Upper lobe of right lung (tissue), 1 donor: Measurements from ENCODE around the gene ABCA2. TPM values are rescaled to one million over a fixed set of nuclear protein-coding genes. Genes with fewer than 3 reads are reported as not detected.

ENCODE experiments used
- ATAC-seq: fragments of 200-7000 bp; cut with Tn5 transposase; one replicate; pipeline ENCODE4 v1.9.1; 2020; ENCODE audit warnings: mild to moderate bottlenecking, moderate library complexity
- DNase-seq: peaks from one replicate; pipeline ENCODE4 v3.0.0-alpha.2; 2020
- H3K27ac ChIP-seq: fragments of 200-600 bp; one replicate; pipeline ENCODE4 v1.8.0; 2022
- H3K27me3 ChIP-seq: fragments of 200-600 bp; one replicate; pipeline ENCODE4 v1.8.0; 2022; ENCODE audit warnings: mild to moderate bottlenecking
- H3K36me3 ChIP-seq: fragments of 200-600 bp; one replicate; pipeline ENCODE4 v1.8.0; 2022
- H3K4me1 ChIP-seq: fragments of 200-600 bp; one replicate; pipeline ENCODE4 v1.8.0; 2022
- H3K4me3 ChIP-seq: fragments of 200-600 bp; one replicate; pipeline ENCODE4 v1.8.0; 2022; ENCODE audit warnings: mild to moderate bottlenecking
- H3K9me3 ChIP-seq: fragments of 200-600 bp; one replicate; pipeline ENCODE4 v1.8.0; 2022
- intact Hi-C: fragments of 100-400 bp; cut with DNase I; formaldehyde crosslinking; loops from one replicate; pipeline ENCODE4 v1.11.0; 2022
- total RNA-seq: library from RNA; stranded (reverse); fragmentation: NEBNext Ultra II Directional; extraction: Animal tissue kit (Norgen Biotek cat#: 25700); gene quantifications from one replicate; pipeline ENCODE4 v1.2.1, GENCODE V29; 2021
- TF ChIP-seq, protein P1 (sequence below): fragments of 200-600 bp; IDR thresholded peaks from one replicate; pipeline ENCODE4 v1.8.0; 2022; ENCODE audit warnings: antibody characterized with exemption
- donor health status: DM: no; HTN: yes; CAD: no; lungs with severe emphysema.

ABCA2 gene
- total RNA-seq, 1 donor from 2014 or later: 44.3 TPM

DNA sequence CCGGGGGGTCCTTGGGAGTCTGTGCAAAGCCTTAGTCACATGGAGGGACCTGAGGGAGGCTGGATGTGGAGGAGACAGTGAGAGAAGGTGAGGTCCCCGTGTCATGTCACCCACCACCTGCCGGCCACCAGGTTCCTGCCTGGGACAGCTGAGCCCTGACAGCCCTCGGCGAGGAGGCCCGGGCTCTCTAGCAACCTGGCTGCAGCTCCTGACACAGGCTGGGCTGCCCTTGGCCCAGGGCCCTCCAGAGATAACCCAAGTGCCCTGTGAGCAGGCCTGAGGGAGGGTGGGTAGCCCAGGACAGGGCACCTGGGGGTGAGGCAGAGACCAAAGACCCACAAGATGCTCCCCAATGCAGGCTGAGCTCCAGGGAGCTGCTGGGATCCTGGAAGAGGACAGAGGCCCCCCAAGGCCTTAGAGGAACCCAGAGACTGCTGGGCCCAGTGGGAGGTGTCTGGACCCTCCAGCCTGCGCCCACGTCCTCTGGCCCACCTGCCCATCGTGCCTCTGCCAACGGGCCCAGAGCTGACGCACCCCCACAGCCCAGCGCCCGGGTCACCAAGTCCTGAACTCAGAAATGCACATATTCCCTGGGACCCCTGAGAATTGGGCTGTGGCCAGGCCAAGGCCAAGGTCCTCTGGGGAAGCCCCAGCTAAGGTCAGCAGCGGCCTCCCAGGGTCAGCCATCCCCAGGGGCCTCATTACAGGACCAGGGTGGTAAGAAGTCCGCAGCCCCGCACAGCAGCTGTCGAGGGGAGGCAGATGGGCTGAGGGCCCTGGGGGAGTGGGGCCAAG lies 59.5 kb downstream of the ABCA2 start:
- ATAC-seq (no peak), DNase-seq (no peak)
- Histone ChIP-seq H3K4me3 (no peak overlapping the region), H3K4me1 (peaks cover 15% of the 10 kb centered on the region), H3K27me3 (no peaks in the 10 kb centered on the region), H3K9me3 (no peaks in the 10 kb centered on the region), H3K27ac (no peak overlapping the region), H3K36me3 (no peaks in the 10 kb centered on the region)
- TF ChIP-seq, protein P1, sequence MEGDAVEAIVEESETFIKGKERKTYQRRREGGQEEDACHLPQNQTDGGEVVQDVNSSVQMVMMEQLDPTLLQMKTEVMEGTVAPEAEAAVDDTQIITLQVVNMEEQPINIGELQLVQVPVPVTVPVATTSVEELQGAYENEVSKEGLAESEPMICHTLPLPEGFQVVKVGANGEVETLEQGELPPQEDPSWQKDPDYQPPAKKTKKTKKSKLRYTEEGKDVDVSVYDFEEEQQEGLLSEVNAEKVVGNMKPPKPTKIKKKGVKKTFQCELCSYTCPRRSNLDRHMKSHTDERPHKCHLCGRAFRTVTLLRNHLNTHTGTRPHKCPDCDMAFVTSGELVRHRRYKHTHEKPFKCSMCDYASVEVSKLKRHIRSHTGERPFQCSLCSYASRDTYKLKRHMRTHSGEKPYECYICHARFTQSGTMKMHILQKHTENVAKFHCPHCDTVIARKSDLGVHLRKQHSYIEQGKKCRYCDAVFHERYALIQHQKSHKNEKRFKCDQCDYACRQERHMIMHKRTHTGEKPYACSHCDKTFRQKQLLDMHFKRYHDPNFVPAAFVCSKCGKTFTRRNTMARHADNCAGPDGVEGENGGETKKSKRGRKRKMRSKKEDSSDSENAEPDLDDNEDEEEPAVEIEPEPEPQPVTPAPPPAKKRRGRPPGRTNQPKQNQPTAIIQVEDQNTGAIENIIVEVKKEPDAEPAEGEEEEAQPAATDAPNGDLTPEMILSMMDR: no peak
- intact Hi-C loops: no loop called here

DNA sequence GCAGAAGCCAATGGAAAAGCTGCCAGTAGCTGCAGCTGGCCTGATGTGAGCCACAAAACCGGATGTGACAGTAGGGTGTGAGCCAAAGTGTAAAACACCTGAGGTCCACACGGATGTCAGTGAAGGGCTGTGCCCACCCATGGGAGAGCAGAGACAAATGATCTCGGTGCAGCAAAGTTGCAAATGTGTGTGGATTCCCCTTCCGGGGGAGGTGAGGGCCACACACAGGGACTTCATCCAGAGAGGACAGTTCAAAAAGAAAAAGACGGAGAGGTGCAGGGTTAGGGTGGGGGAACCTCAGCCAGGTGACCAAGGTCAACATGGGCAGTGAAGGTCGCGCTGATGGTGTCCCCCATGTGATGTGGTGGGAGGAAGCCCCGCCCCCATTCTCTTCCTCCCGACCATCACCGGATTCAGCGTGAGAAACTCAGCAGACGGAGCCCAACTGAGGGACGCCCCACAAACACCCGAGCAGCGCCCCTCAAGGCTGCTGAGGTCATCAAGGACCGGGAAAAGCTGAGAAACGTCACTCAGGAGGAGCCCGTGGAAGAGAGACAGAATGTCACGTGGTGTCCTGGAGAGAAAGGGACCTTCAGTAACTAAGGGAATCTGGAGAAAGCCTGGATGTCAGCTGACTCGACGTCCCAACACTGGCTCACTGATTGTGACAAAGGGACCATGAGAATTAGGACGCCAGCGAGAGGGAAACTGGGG lies 62.1 kb downstream of the ABCA2 start:
- no peaks in the 10 kb centered on the region for H3K9me3 ChIP-seq
- intact Hi-C loops: no loop called here
- H3K36me3 ChIP-seq: no peaks in the 10 kb centered on the region
- peaks cover 15% of the 10 kb centered on the region for H3K4me1 ChIP-seq
- H3K27ac ChIP-seq: no peak overlapping the region
- H3K27me3 ChIP-seq: no peaks in the 10 kb centered on the region
- H3K4me3 ChIP-seq: no peak overlapping the region
- DNase-seq: no peak
- TF ChIP-seq, protein P1: no peak
- no peak for ATAC-seq

DNA sequence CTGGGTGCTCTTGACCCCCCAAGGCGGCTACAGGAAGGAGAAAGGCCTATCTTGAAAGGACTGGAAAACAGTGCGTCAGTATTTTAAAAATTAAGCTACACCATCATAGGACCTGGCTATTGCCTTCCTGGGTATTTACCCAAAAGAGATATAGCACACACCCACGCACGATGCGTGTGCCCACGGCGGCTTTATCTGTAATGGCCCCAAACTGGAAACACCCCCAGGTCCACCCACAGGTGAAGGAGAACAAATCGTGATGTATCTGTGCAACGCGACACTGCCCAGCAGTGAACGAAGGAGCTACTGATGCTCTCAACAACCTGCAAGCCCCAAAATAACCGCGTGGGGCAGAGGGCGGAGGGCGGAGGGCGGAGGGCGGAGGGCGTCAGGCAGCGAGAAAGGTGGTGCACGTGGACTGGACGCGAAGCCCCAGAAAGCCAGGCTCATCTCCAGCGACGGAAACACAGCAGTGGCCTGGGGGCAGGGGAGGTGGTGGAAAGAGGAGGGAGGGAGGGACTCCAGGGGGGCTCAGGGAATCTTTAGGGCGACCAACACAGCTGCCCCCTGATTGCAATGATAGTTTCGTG lies 63.1 kb downstream of the ABCA2 start:
- no peaks in the 10 kb centered on the region for H3K27me3 ChIP-seq
- H3K4me3 ChIP-seq: no peak overlapping the region
- H3K27ac ChIP-seq: no peak overlapping the region
- DNase-seq: no peak
- TF ChIP-seq, protein P1: no peak
- H3K36me3 ChIP-seq: no peaks in the 10 kb centered on the region
- intact Hi-C loops: no loop called here
- H3K9me3 ChIP-seq: no peaks in the 10 kb centered on the region
- no peak for ATAC-seq
- H3K4me1 ChIP-seq: peaks cover 15% of the 10 kb centered on the region

DNA sequence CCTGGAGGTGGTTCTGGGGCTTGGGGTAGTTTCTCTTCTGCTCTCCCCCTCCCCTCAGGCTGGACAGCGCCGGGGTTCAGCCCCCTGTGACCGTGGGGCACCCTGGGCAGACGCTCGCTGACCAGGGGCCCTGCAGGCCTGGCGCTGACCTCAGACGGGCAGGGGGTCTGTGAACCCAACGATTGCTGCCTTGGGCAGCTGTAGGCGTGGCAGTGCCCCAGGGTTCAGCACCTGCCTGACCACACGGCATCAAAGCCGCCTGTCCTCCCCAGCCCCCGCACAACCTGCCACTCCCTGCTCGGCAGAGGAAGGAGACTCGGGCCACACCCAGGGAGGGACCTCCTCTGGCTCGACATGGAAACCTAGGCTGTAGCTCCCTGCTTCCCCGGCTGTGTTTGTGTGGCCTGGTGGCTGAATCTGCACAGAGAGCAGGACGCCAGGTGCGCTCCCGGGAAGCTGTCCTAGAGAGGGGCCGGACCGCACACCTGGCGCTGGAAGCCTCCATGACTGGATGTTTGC lies 63.8 kb downstream of the ABCA2 start:
- Histone ChIP-seq H3K4me1 (peaks cover 15% of the 10 kb centered on the region), H3K9me3 (no peaks in the 10 kb centered on the region), H3K36me3 (no peaks in the 10 kb centered on the region), H3K4me3 (no peak overlapping the region), H3K27ac (no peak overlapping the region), H3K27me3 (no peaks in the 10 kb centered on the region)
- TF ChIP-seq, protein P1: no peak
- ATAC-seq (no peak), DNase-seq (no peak)
- intact Hi-C loops: no loop called here

DNA sequence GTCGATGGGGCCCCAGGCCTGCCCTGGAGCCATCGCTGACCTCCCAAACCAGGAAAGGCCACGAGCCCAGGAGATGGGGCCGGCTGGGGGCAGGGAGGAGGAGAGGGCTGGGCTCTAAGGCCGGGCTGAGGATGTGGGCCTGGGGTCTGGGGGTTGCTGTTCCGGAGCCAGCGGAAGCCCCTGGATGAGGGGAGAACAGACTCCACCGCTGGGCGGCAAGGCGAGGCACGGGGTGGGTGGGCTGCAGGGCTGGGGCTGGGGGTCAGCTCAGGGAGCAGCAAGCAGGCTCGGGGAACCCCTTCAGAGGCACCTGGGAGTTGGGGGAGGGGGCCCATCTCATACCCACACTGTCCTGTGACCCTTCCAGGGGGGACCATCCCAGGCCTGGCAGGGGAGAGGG lies 64.3 kb downstream of the ABCA2 start:
- no peak overlapping the region for H3K4me3 ChIP-seq
- TF ChIP-seq, protein P1: no peak
- no peaks in the 10 kb centered on the region for H3K27me3 ChIP-seq
- H3K36me3 ChIP-seq: no peaks in the 10 kb centered on the region
- H3K9me3 ChIP-seq: no peaks in the 10 kb centered on the region
- H3K27ac ChIP-seq: no peak overlapping the region
- ATAC-seq (no peak), DNase-seq (no peak)
- intact Hi-C loops: no loop called here
- peaks cover 15% of the 10 kb centered on the region for H3K4me1 ChIP-seq
